SKM-1 treated with dmso at 0.1 percent for 144 hours (cell line): ENCODE measurements around the gene BPTF.
"Not testable (repeated sequence)": the region's sequence is repeated elsewhere in the genome, so short reads cannot be mapped to it uniquely, and the experiment has no call there.

Experiments used
- DNase-seq: peaks from one replicate; lab custom pipeline; 2025; ENCODE audit not compliant: unreplicated experiment; lab: John Stamatoyannopoulos, UW

BPTF gene, protein sequence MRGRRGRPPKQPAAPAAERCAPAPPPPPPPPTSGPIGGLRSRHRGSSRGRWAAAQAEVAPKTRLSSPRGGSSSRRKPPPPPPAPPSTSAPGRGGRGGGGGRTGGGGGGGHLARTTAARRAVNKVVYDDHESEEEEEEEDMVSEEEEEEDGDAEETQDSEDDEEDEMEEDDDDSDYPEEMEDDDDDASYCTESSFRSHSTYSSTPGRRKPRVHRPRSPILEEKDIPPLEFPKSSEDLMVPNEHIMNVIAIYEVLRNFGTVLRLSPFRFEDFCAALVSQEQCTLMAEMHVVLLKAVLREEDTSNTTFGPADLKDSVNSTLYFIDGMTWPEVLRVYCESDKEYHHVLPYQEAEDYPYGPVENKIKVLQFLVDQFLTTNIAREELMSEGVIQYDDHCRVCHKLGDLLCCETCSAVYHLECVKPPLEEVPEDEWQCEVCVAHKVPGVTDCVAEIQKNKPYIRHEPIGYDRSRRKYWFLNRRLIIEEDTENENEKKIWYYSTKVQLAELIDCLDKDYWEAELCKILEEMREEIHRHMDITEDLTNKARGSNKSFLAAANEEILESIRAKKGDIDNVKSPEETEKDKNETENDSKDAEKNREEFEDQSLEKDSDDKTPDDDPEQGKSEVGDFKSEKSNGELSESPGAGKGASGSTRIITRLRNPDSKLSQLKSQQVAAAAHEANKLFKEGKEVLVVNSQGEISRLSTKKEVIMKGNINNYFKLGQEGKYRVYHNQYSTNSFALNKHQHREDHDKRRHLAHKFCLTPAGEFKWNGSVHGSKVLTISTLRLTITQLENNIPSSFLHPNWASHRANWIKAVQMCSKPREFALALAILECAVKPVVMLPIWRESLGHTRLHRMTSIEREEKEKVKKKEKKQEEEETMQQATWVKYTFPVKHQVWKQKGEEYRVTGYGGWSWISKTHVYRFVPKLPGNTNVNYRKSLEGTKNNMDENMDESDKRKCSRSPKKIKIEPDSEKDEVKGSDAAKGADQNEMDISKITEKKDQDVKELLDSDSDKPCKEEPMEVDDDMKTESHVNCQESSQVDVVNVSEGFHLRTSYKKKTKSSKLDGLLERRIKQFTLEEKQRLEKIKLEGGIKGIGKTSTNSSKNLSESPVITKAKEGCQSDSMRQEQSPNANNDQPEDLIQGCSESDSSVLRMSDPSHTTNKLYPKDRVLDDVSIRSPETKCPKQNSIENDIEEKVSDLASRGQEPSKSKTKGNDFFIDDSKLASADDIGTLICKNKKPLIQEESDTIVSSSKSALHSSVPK (N-terminal part only)

DNA sequence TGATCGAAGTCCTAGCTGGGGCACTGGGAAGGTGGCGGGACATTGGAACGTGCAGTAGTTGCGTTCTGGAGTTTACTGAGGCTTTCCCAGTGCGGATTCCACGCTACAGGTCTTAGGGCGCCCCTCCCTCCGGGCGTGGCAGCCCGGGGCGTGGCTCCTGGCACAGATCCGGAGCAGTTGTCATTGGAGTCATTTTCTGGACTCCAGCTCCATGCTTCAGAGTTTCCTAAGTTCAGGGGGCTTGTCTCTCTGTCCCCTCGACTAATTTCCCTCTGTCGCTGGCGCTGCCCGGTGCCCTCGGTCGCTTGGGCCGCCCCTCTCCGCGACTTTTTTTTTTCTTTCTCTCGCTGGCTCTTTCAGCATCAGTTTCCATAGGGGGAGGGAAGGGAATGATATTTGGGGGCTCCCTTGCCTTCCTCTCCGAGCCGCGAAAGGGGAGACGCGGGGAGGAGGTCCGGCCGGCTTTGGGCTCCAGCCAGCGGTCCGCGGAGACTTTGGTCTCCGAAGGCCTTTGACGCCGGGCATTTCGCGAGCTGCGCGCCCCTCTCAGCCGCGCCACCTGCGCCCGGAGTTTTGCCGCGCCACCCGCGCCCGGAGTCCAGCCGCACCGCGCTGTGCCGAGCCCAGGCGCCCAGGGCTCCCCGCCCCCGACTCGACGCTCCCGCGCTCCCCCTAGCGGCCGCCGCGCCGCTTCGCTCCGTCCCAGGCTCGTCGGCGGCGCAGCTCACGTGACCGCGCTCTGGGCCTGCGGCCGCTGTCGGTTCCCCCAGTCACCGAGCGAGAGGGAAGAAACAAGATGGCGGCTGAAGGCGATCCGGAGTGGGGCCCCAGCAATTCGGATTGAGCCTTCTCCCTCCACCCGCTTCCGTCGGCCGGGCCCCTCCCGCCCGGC lies at the start of gene BPTF:
TSS of gene BPTF (plus strand) at position 769 of the 892 bp plus-strand sequence. CDS start 222 bp downstream, outside the sequence.
- DNase-seq = peak; percentile 89

DNA sequence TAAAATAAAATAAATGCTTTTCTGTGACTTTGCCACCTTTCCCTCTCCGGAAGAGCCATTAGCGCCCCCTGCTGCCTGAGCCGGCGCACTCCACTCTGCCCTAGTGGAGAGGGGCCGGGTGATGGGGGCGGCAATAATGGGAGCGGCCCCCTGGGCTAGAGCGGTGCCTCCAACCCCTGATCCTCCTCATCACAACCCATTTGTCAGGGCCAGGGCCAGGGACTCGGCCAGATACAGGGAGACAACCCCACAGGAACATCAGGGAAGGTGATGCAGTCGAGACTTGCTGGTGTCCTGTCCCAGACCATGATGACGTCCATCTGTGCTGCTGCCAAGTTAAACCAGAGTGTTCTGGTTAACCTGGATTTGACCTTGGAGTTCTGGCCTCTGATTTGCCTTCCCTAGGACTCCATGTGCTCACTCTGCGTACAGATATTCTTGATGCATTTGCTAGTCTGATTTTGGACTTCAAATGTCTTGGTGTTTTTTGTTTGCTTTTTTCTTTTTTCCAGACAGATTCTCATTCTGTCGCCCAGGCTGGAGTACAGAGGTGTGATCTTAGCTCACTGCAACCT lies 46.1 kb upstream of the BPTF start:
- DNase-seq = peak; percentile 35

DNA sequence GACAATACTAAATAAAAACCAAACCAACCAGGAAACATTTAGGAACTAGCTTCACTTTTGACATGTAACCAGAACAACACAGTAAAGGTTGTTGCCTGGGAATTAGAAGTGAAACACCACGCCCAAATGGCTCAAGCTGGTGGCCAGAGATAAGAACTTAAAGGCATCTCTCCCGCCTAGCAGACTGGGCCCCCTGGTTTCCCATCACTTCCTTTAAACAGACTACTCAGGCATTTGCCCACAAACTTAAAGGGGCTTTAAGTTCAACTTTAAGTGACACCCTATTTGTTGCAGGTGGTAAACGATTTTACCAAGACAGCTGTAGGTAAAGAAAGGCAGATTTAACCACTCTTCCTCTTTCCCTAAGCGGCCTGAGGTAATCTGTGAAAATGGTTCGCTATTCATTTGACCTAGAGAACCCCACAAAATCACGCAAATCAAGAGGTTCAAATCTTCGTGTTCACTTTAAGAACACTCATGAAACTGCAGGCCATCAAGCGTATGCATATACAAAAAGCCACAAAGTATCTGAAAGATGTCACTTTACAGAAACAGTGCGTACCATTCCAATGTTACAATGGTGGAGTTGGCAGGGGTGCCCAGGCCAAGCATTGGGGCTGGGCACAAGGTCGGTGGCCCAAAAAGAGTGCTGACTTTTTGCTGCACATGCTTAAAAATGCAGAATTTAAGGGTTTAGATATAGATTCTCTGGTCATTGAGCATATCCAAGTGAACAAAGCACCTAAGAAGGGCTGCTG lies 40.8 kb upstream of the BPTF start:
- peak; percentile 23 for DNase-seq

DNA sequence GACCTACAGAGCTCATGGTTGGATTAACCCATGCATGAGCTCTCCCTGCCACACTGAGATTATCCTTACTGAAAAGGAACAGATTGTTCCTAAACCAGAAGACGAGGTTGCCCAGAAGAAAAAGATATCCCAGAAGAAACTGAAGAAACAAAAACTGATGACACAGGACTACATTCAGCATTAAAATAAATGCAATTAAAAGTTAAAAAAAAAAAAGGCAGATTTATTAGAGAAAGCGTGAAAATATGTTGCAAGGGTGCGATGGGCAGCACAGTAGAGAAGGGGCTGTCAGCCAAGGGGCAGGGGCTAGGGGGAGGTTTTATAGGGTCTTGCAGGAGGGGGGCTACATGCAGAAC lies 40.2 kb upstream of the BPTF start:
- no peak for DNase-seq

DNA sequence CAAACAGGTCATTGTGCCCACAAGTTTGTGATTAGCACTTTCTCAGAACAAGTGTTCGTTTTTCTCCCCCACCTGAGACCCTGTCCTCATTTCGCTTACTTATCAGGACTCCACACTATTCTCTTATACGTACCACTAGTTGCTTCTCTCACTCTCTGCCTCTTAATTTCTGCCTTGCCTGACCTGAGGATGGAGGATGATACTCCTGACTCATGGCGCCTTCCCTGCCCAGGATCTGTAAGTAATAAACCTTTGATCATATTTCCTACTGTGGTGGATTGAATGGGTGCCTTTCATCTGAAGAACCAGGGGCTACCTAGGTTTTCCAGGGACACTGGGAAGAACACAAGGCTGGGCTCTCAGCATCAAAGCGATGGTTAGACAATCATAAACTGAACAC lies 39.8 kb upstream of the BPTF start:
- DNase-seq = no peak

DNA sequence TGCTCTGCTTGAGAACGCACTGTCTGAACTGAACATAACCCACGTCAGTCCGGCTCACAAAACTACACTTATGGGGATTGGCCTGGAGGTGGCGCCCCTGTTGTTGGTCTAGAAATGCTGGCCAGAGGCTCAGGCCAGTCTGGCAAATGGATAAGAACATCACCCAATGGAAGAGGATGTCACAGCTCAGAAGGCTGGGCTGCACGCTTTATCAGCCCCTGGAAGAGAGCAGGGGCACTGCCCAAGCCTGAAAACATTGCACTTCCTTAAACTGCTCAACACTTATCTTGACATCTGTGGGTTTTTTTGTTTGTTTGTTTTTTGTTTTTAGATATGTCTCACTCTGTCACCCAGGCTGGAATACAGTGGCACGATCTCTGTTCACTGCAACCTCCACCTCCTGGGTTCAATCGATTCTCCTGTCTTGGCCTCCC lies 24.8 kb upstream of the BPTF start:
- DNase-seq = peak; percentile 63

DNA sequence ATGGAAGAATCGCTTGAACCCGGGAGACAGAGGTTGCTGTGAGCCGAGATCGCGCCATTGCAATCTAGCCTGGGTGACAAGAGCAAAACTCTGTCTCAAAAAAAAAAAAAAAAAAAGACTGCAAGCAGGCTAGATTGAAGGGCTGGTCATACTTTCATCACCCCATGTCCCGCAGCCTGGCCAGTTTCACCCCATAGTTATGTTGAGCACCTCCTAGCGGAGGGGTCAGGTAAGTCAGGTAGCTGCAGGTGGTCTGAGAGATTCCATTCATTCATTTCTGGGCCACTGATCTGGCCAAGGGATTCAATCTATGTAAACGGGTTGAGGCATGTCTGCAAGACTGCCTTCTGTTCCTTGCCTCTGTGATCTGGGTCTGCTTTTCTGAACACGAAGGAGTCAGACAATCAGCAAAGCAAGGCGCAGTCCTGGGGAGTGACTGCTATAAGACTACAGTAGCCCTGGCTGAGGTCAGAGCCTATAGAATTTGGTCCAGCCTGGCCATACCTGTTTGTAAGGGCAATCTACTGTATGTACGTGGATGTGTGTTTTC lies 23.6 kb upstream of the BPTF start:
- DNase-seq = no peak

DNA sequence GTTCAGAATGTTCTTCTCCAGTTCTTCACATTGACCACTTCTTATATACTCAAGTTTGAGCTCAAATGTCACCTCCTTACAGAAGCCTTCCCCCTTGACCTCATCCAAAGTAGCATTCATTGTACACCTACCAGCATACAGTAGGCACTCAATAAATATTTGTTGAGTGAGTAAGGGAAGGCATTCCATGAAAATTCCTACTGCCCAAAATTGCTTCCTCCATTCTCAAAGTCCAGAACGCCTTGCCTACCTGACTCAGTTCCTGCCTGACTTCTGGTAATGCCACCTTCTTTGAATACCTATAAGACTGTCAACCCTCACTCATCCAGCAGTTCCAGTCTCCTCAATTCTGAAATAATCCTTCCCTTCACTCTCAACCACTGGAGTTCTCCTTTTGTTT lies 14.8 kb upstream of the BPTF start:
- DNase-seq = no peak

DNA sequence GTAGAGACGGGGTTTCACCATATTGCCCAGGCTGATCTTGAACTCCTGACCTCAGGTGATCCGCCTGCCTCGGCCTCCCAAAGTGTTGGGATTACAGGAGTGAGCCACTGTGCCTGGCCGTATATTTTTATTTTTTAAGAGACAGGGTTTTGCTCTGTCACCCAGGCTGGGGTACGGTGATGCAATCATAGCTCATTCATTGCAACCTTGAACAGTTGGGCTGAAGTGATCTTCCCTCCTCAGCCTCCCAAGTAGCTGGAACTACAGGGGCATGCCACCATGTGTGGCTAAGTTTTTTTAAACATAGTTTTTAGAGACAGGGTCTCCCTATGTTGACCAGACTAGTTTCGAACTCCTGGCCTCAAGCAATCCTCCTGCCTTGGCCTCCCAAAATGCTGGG lies 12.9 kb upstream of the BPTF start:
- not testable (repeated sequence) for DNase-seq

DNA sequence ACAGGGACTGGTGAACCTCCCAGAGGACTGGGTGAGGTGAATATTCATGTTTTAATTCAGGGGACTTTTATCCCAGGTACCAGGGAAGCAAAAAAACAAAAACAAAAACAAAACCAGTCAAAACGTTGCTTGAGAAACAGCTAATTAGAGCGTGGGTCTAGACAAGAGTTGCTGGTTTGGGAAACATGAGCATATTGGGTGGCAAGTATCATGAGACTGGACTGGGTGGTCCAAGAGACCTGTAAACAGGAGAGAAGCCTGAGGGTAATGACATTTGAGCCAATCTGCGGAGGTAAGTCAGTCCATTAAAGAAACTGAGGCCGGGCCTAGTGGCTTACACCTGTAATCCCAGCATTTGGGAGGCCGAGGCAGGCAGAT lies 11.5 kb upstream of the BPTF start:
- DNase-seq = no peak

DNA sequence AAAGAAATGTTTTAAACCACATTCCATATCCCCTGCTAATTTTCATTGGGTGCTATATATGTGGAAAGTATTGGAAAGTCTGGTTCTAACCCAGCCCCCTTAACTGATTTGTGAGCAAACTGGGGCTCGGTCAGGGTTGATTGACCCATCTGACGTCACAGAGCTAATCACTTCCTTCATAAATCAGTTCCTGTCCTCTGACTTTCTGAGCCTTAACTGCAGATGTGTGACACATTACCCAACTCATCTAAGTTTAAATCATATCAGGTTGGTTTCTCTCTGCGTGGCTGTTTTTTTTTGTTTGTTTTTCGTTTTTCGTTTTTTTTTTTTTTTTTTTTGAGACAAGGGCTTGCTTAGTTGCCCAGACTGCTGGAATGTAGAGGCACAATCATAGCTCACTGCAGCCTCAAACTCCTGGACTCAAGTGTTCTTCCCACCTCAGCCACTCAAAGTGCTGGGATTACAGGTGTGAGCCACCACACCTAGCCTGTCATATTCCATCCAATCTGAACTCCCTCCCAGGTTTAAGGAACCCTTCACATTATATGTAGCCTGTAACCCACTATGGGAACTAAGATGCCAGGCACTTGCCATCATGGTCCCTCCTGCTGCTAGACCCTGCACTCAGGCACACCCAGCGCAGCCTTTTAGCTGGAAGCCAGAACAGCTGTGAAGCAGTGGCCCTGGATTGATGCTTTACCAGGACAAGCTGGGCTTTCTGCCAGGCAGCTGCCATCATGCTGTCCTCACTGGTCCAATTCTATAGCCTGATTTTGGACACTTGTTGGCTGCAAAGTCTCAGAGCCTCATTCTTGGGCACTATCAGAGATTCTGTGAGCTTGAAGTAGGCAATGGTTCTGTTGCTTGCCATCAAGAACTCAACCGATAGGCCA lies 6.9 kb upstream of the BPTF start:
- DNase-seq = no peak

DNA sequence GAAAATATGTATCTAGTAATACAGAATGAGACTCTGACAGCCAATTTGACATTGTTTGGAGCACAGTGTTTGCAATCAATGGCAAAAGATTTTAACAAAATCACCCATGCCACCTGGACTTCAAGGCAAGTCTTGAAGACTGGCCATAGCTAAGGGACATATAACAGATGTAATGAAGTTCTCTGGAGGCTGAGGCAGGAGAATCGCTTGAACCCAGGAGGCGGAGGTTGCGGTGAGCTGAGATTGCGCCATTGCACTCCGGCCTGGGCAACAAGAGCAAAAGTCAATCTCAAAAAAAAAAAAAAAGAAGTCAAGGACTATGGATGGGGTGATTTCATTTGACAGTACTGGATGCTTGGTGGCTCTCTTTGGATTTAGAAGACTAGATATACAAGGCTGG lies 5.6 kb upstream of the BPTF start:
- DNase-seq = no peak

DNA sequence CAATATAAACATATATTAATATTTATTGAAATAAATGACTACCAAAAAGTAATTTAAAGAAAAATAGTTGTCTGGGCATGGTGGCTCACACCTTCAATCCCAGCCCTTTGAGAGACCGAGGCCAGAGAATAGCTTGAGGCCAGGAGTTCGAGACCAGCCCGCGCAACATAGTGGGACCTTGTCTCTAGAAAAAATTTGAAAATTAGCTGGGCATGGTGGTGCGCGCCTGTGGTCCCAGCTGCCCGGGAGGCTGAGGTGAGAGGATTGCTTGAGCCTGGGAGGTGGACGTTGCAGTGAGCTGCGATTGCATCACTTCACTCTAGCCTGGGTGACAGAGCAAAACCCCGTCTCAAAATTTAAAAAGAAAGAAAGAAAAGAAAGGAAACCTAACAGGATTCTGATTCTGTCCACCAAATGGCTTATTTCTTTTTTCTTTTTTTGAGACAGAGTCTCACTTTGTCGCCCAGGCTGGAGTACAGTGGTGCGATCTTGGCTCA lies 3.4 kb upstream of the BPTF start:
- DNase-seq = no peak

DNA sequence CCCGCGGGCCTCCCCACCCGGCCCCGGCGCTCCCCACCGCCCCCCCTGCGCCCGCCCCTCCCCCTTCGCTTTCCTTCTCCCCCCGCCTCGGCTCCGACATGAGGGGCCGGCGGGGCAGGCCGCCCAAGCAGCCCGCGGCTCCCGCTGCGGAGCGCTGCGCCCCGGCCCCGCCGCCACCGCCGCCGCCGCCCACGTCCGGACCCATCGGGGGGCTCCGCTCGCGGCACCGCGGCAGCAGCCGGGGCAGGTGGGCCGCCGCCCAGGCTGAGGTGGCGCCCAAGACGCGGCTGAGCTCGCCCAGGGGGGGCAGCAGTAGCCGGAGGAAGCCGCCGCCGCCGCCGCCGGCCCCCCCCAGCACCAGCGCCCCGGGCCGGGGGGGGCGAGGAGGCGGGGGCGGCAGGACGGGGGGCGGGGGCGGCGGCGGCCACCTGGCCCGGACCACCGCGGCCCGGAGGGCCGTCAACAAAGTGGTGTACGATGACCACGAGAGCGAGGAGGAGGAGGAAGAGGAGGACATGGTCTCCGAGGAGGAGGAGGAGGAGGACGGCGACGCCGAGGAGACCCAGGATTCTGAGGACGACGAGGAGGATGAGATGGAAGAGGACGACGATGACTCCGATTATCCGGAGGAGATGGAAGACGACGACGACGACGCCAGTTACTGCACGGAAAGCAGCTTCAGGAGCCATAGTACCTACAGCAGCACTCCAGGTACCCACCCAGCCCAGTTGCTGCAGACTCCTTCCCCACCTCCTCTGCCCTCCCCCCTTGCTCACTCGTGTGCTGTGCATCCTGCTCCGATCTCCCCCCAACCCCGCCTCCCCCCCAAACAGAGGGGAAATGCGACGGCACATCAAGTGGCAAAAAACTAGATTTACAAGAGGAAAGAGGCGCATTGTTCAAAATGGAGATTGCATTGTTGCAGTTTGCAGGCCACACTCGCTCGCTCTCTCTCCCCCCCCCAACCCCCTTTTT lies 611 bp downstream of the BPTF start:
- DNase-seq = peak; percentile 16

DNA sequence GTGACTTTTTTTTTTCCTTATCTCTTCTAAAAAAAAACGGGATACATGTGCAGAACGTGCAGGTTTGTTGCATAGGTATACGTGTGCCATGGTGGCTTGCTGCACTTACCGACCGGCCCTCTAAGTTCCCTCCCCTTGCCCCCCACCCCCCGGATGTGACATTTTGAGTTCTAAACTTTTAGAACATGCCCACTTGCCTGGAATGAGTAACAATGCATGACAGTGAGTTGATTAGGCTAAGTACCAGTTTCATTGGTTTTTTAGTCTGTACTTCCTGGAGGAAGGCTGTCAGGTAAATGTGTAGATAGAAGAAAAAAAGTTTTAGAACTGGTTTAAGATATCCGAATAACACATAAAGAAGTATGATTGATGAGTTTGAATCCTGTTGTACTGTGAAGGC lies 4.0 kb downstream of the BPTF start:
- DNase-seq = no peak

DNA sequence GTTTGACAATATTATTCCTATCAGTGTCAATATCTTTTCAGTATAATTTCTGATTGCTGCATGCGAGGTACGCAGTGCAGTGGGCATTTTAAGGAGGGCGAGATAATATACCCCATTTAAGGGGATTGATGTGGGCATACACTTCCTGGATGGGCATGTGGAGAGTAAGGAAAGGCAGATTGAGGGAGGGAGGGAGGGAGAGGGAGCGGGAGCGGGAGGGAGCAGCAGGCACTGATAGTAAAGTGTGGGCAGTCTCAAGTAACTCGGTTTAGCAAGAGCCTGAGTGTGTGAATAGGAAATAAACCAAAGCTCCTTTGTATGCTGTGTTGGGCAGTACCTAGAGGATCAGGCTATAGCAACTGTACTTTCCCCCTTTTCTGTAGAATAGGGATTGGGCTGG lies 5.1 kb downstream of the BPTF start:
- DNase-seq = no peak

DNA sequence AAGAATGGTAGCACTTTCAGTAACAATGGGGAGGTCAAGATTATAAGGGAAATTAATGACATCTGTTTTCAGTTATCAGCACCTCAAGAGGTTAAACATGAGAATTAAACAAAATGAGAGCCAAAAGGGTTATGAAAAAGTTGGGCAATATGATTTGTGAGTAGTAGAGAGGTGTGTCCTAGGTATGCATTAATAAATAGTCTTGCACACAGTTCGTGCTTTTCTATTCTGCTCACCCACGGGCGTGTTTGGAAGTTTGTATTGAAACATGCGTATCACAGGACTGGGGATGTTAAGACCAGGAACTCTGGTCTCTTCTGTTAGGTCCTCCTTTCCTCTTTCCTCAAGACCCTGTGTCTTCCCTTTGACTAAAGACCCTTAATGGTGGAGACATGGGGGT lies 6.0 kb downstream of the BPTF start:
- DNase-seq = no peak
